Hepatocyte (in vitro differentiated cells): Measurements from ENCODE around the gene FRMD3.

Experiments
- EZH2phosphoT487 ChIP-seq: fragments of 200-600 bp; sonication (generic); IDR thresholded peaks from one replicate; pipeline ENCODE4 v1.6.1; 2018; ENCODE audit warnings: antibody characterized with exemption, mild to moderate bottlenecking, low read depth, moderate library complexity; ENCODE audit not compliant: unreplicated experiment, severe bottlenecking
- TF ChIP-seq, protein P1 (sequence below): fragments of 200-600 bp; sonication (generic); IDR thresholded peaks from 2 replicates; pipeline ENCODE4 v1.5.1; 2016; ENCODE audit warnings: antibody characterized with exemption, mild to moderate bottlenecking; ENCODE audit not compliant: poor library complexity

DNA sequence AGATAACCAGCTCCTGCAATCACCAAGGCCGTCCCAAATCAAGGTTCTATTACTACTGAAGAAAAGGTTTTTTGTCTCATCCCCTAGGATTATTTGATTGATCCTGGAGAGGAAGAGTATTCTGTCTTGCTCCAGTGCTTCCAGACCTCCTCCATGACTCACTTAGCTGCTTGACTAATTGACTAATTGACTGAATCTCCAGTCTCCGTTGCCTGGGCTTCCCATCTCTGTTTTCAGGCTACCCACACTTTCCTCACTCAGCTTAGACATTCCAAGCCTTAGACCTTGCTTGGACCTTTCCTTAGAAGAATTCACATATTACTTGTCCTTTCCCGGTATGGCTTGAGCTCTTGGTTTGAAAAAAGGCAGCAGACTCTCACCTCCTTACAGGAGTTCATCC, 60.6 kb downstream of the FRMD3 start:
- TF ChIP-seq, protein P1, sequence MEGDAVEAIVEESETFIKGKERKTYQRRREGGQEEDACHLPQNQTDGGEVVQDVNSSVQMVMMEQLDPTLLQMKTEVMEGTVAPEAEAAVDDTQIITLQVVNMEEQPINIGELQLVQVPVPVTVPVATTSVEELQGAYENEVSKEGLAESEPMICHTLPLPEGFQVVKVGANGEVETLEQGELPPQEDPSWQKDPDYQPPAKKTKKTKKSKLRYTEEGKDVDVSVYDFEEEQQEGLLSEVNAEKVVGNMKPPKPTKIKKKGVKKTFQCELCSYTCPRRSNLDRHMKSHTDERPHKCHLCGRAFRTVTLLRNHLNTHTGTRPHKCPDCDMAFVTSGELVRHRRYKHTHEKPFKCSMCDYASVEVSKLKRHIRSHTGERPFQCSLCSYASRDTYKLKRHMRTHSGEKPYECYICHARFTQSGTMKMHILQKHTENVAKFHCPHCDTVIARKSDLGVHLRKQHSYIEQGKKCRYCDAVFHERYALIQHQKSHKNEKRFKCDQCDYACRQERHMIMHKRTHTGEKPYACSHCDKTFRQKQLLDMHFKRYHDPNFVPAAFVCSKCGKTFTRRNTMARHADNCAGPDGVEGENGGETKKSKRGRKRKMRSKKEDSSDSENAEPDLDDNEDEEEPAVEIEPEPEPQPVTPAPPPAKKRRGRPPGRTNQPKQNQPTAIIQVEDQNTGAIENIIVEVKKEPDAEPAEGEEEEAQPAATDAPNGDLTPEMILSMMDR: no peak
- TF ChIP-seq EZH2phosphoT487: no peak
